ENCODE measurements around the gene AP3B1. TPM values are rescaled to one million over a fixed set of nuclear protein-coding genes. Genes with fewer than 3 reads are reported as not detected.

The AP3B1 gene
- total and polyA plus RNA-seq, 2 donors (not counting 3 experiments of a cell fraction or from before 2014, with no cell fraction given) = 31.6 to 46.7 TPM

- H3K79me2 ChIP-seq (ENCODE audit: control insufficient read depth, insufficient read depth, low read length) = no peaks in the 10 kb centered on the region
- dilution Hi-C loops (cut with MboI; ENCODE audit: extremely low pct_ligation_motif_present, low sequenced_read_pairs) (no loop called here), intact Hi-C loops (cut with micrococcal nuclease) (no loop called here)
- ChIA-PET CTCF (interaction anchor here (1.3 kb wide), 1 partner anchor 14 kb away, joined by 4 read pairs; no protein-coding TSS in a partner anchor), POLR2A (no interaction called here)
- H3K4me1 ChIP-seq (ENCODE audit: control insufficient read depth, extremely low read depth, insufficient read depth, low read length) = no peaks in the 10 kb centered on the region
- TF ChIP-seq POLR2A (IDR thresholded peaks at IDR 0.05; ENCODE audit: low read depth, low read length) = no peak
- TF ChIP-seq FOS (IDR thresholded peaks at IDR 0.05; ENCODE audit: borderline replicate concordance, insufficient read depth, low read length) = no peak
- TF ChIP-seq MYC (IDR thresholded peaks at IDR 0.05; ENCODE audit: low read depth, low read length) = no peak
- TF ChIP-seq MAX (IDR thresholded peaks at IDR 0.05; ENCODE audit: insufficient read depth, insufficient read length) = no peak
- no peak for TF ChIP-seq EZH2 (IDR thresholded peaks at IDR 0.05; ENCODE audit: borderline replicate concordance, low read depth, low read length, severe bottlenecking)
- TF ChIP-seq POLR2AphosphoS5 (IDR thresholded peaks at IDR 0.05; ENCODE audit: insufficient read depth, low read depth, low read length) = no peak
- TF ChIP-seq JUN (IDR thresholded peaks at IDR 0.05; ENCODE audit: borderline replicate concordance, insufficient read depth, insufficient read length, low read depth) = no peak
- TF ChIP-seq, protein P1, sequence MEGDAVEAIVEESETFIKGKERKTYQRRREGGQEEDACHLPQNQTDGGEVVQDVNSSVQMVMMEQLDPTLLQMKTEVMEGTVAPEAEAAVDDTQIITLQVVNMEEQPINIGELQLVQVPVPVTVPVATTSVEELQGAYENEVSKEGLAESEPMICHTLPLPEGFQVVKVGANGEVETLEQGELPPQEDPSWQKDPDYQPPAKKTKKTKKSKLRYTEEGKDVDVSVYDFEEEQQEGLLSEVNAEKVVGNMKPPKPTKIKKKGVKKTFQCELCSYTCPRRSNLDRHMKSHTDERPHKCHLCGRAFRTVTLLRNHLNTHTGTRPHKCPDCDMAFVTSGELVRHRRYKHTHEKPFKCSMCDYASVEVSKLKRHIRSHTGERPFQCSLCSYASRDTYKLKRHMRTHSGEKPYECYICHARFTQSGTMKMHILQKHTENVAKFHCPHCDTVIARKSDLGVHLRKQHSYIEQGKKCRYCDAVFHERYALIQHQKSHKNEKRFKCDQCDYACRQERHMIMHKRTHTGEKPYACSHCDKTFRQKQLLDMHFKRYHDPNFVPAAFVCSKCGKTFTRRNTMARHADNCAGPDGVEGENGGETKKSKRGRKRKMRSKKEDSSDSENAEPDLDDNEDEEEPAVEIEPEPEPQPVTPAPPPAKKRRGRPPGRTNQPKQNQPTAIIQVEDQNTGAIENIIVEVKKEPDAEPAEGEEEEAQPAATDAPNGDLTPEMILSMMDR (IDR thresholded peaks at IDR 0.05; ENCODE audit: extremely low read depth in 1 of 2, insufficient read depth in 1 of 2, low read depth in 1 of 2, low read length in 2 of 2) = no peak
- no peak for TF ChIP-seq GATA2 (IDR thresholded peaks at IDR 0.05; ENCODE audit: insufficient read depth, insufficient read length, low read depth, low read length)
- H3K9me1 ChIP-seq (replicated peaks; ENCODE audit: control insufficient read depth, extremely low read depth, insufficient read depth, low read length) = no peaks in the 10 kb centered on the region
- H3K4me3 ChIP-seq (replicated peaks in 1 of 3; ENCODE audit: insufficient read depth in 1 of 3, low read depth in 1 of 3, low read length in 3 of 3) = no peak overlapping the region
- no peaks in the 10 kb centered on the region for H4K20me1 ChIP-seq (replicated peaks; ENCODE audit: control insufficient read depth, extremely low read depth, insufficient read depth, low read length)
- no peak overlapping the region for H2AFZ ChIP-seq (ENCODE audit: low read depth, low read length)
- H3K4me2 ChIP-seq (ENCODE audit: insufficient read depth, low read length) = no peak overlapping the region
- no peaks in the 10 kb centered on the region for H3K27me3 ChIP-seq (ENCODE audit: control insufficient read depth in 2 of 2, insufficient read depth in 2 of 2, low read length in 2 of 2)
- BruUV-seq (replicated peaks) = no TSS peak
- no peaks in the 10 kb centered on the region for H3K36me3 ChIP-seq (ENCODE audit: control insufficient read depth in 2 of 2, extremely low read depth in 1 of 2, insufficient read depth in 2 of 2, low read length in 2 of 2)
- FAIRE-seq = no peak
- H3K9me3 ChIP-seq (replicated peaks; ENCODE audit: control insufficient read depth, insufficient read depth, low read length) = no peaks in the 10 kb centered on the region
- H3K27ac ChIP-seq (ENCODE audit: insufficient read depth, low read depth, low read length) = no peak overlapping the region
- no peak overlapping the region for H3K9ac ChIP-seq (replicated peaks; ENCODE audit: extremely low read depth, insufficient read depth, low read length)
- no peak for DNase-seq (ENCODE audit: low read depth, low spot score)
Measured at GRCh38 chr5:78065663-78066062, 228.8 kb downstream of the AP3B1 start.

Data from endothelial cell of umbilical vein (primary cell).